Fibroblast of lung (primary cell): ENCODE measurements around the gene COL11A2.

Experiments used
- CTCF ChIP-seq, 2 donors: IDR thresholded peaks in 1 of 2; conservative IDR thresholded peaks in 1 of 2; 1 replicate in 1 of 2; 2 replicates in 1 of 2; pipeline ENCODE4 v1.5.1; 2011 to 2012; ENCODE audit warnings: low read length in 2 of 2, control low read depth in 1 of 2, inconsistent platforms in 1 of 2, low read depth in 1 of 2, mild to moderate bottlenecking in 1 of 2
- EZH2 ChIP-seq: IDR thresholded peaks from 2 replicates; pipeline ENCODE4 v1.5.1; 2012; ENCODE audit warnings: low read length, control low read depth, mild to moderate bottlenecking; ENCODE audit errors: missing control alignments

DNA sequence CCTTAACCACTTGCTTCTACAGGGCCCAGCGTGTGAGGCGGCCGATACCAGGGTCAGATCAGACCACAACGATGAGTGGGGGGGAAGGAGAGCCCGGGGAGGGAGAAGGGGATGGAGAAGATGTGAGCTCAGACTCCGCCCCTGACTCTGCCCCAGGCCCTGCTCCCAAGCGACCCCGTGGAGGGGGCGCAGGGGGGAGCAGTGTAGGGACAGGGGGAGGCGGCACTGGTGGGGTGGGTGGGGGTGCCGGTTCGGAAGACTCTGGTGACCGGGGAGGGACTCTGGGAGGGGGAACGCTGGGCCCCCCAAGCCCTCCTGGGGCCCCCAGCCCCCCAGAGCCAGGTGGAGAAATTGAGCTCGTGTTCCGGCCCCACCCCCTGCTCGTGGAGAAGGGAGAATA, 18.9 kb upstream of the COL11A2 start:
- TF ChIP-seq CTCF (conservative IDR thresholded peaks at IDR 0.05 in 1 of 2, IDR thresholded peaks at IDR 0.05 in 1 of 2; ENCODE audit: low read depth in 1 of 2, low read length in 2 of 2) (no peak), EZH2 (no peak)
